Measurements from ENCODE around the gene UTP11.

UTP11 gene

GRCh38 chr1:37994886-37995566 is 17.5 kb upstream of the UTP11 start:
- peaks cover 5 to 57% (median 42%) of the 10 kb centered on the region in 5 donors for H3K4me1 ChIP-seq (ENCODE audit: control insufficient read depth in 5 of 5, insufficient read depth in 5 of 5, low read length in 5 of 5)
- H3K27ac ChIP-seq (ENCODE audit: low read depth, low read length), result peak overlapping the region; percentile 23
- H3K9ac ChIP-seq (ENCODE audit: low read length in 5 of 5), result no peak overlapping the region
- peak overlapping the region in 2 of 5 donors; percentile 59 to 65 for H3K4me3 ChIP-seq (ENCODE audit: low read depth in 1 of 5, low read length in 5 of 5)
- H3K9me3 ChIP-seq (ENCODE audit: control insufficient read depth in 5 of 5, low read length in 5 of 5), result no peaks in the 10 kb centered on the region
- peaks cover 0 to 18% (median 4%) of the 10 kb centered on the region in 5 donors for H3K36me3 ChIP-seq (ENCODE audit: control insufficient read depth in 5 of 5, insufficient read depth in 5 of 5, low read length in 5 of 5)
- H3K27me3 ChIP-seq (ENCODE audit: control insufficient read depth in 5 of 5, insufficient read depth in 4 of 5, low read length in 5 of 5), result peaks cover 2 to 20% (median 15%) of the 10 kb centered on the region in 5 donors

GRCh38 chr1:37995751-37996345 is 16.7 kb upstream of the UTP11 start:
- Histone ChIP-seq H3K9ac (ENCODE audit: low read length in 5 of 5) (peak overlapping the region in 3 of 5 donors; percentile 35 to 71 (median 64)), H3K9me3 (ENCODE audit: control insufficient read depth in 5 of 5, low read length in 5 of 5) (no peaks in the 10 kb centered on the region), H3K4me1 (ENCODE audit: control insufficient read depth in 5 of 5, insufficient read depth in 5 of 5, low read length in 5 of 5) (peaks cover 13 to 59% (median 45%) of the 10 kb centered on the region in 5 donors), H3K4me3 (ENCODE audit: low read depth in 1 of 5, low read length in 5 of 5) (peak overlapping the region; percentile 42 to 65 (median 59)), H3K36me3 (ENCODE audit: control insufficient read depth in 5 of 5, insufficient read depth in 5 of 5, low read length in 5 of 5) (peaks cover 0 to 18% (median 4%) of the 10 kb centered on the region in 5 donors), H3K27ac (ENCODE audit: low read depth, low read length) (no peak overlapping the region), H3K27me3 (ENCODE audit: control insufficient read depth in 5 of 5, insufficient read depth in 4 of 5, low read length in 5 of 5) (peaks cover 2 to 28% (median 16%) of the 10 kb centered on the region in 5 donors)

- Histone ChIP-seq H3K27ac (ENCODE audit: low read depth, low read length) (no peak overlapping the region), H3K9ac (ENCODE audit: low read length in 5 of 5) (no peak overlapping the region), H3K4me1 (ENCODE audit: control insufficient read depth in 5 of 5, insufficient read depth in 5 of 5, low read length in 5 of 5) (peaks cover 16 to 70% (median 56%) of the 10 kb centered on the region in 5 donors)
Measured at GRCh38 chr1:37997256-37998088, 15.1 kb upstream of the UTP11 start.

GRCh38 chr1:37998089-37998808 is 14.3 kb upstream of the UTP11 start:
- Histone ChIP-seq H3K4me3 (ENCODE audit: low read depth in 1 of 5, low read length in 5 of 5) (peak overlapping the region in 1 of 5 donors; percentile 46), H3K9ac (ENCODE audit: low read length in 5 of 5) (peak overlapping the region in 1 of 5 donors; percentile 38), H3K4me1 (ENCODE audit: control insufficient read depth in 5 of 5, insufficient read depth in 5 of 5, low read length in 5 of 5) (peaks cover 16 to 75% (median 56%) of the 10 kb centered on the region in 5 donors), H3K36me3 (ENCODE audit: control insufficient read depth in 5 of 5, insufficient read depth in 5 of 5, low read length in 5 of 5) (peaks cover 0 to 18% (median 4%) of the 10 kb centered on the region in 5 donors), H3K27me3 (ENCODE audit: control insufficient read depth in 5 of 5, insufficient read depth in 4 of 5, low read length in 5 of 5) (peaks cover 2 to 28% (median 16%) of the 10 kb centered on the region in 5 donors), H3K9me3 (ENCODE audit: control insufficient read depth in 5 of 5, low read length in 5 of 5) (no peaks in the 10 kb centered on the region), H3K27ac (ENCODE audit: low read depth, low read length) (no peak overlapping the region)

More at GRCh38 chr1:37997256-37998088, 15.1 kb upstream of the UTP11 start:
- H3K27me3 ChIP-seq (ENCODE audit: control insufficient read depth in 5 of 5, insufficient read depth in 4 of 5, low read length in 5 of 5), result peaks cover 2 to 28% (median 16%) of the 10 kb centered on the region in 5 donors
- H3K36me3 ChIP-seq (ENCODE audit: control insufficient read depth in 5 of 5, insufficient read depth in 5 of 5, low read length in 5 of 5), result peaks cover 0 to 18% (median 4%) of the 10 kb centered on the region in 5 donors
- H3K4me3 ChIP-seq (ENCODE audit: low read depth in 1 of 5, low read length in 5 of 5), result no peak overlapping the region
- H3K9me3 ChIP-seq (ENCODE audit: control insufficient read depth in 5 of 5, low read length in 5 of 5), result no peaks in the 10 kb centered on the region

GRCh38 chr1:37998913-37999429 is 13.6 kb upstream of the UTP11 start:
- peaks cover 0 to 18% (median 4%) of the 10 kb centered on the region in 5 donors for H3K36me3 ChIP-seq (ENCODE audit: control insufficient read depth in 5 of 5, insufficient read depth in 5 of 5, low read length in 5 of 5)
- H3K9ac ChIP-seq (ENCODE audit: low read length in 5 of 5), result peak overlapping the region in 1 of 5 donors; percentile 38
- no peaks in the 10 kb centered on the region for H3K9me3 ChIP-seq (ENCODE audit: control insufficient read depth in 5 of 5, low read length in 5 of 5)
- peaks cover 2 to 32% (median 19%) of the 10 kb centered on the region in 5 donors for H3K27me3 ChIP-seq (ENCODE audit: control insufficient read depth in 5 of 5, insufficient read depth in 4 of 5, low read length in 5 of 5)
- peak overlapping the region; percentile 78 for H3K27ac ChIP-seq (ENCODE audit: low read depth, low read length)
- peak overlapping the region in 3 of 5 donors; percentile 2 to 46 (median 13) for H3K4me3 ChIP-seq (ENCODE audit: low read depth in 1 of 5, low read length in 5 of 5)
- H3K4me1 ChIP-seq (ENCODE audit: control insufficient read depth in 5 of 5, insufficient read depth in 5 of 5, low read length in 5 of 5), result peaks cover 16 to 82% (median 61%) of the 10 kb centered on the region in 5 donors

GRCh38 chr1:37999430-38000232 is 12.9 kb upstream of the UTP11 start:
- Histone ChIP-seq H3K9me3 (ENCODE audit: control insufficient read depth in 5 of 5, low read length in 5 of 5) (no peaks in the 10 kb centered on the region), H3K4me3 (ENCODE audit: low read depth in 1 of 5, low read length in 5 of 5) (peak overlapping the region in 4 of 5 donors; percentile 13 to 39 (median 19)), H3K36me3 (ENCODE audit: control insufficient read depth in 5 of 5, insufficient read depth in 5 of 5, low read length in 5 of 5) (peaks cover 0 to 18% (median 4%) of the 10 kb centered on the region in 5 donors), H3K27me3 (ENCODE audit: control insufficient read depth in 5 of 5, insufficient read depth in 4 of 5, low read length in 5 of 5) (peaks cover 2 to 38% (median 24%) of the 10 kb centered on the region in 5 donors), H3K27ac (ENCODE audit: low read depth, low read length) (peak overlapping the region; percentile 78), H3K4me1 (ENCODE audit: control insufficient read depth in 5 of 5, insufficient read depth in 5 of 5, low read length in 5 of 5) (peaks cover 16 to 89% (median 66%) of the 10 kb centered on the region in 5 donors), H3K9ac (ENCODE audit: low read length in 5 of 5) (peak overlapping the region in 3 of 5 donors; percentile 38 to 68 (median 38))

GRCh38 chr1:38000233-38000528 is 12.4 kb upstream of the UTP11 start:
- Histone ChIP-seq H3K9ac (ENCODE audit: low read length in 5 of 5) (peak overlapping the region in 3 of 5 donors; percentile 25 to 68 (median 38)), H3K36me3 (ENCODE audit: control insufficient read depth in 5 of 5, insufficient read depth in 5 of 5, low read length in 5 of 5) (peaks cover 0 to 18% (median 4%) of the 10 kb centered on the region in 5 donors), H3K9me3 (ENCODE audit: control insufficient read depth in 5 of 5, low read length in 5 of 5) (no peaks in the 10 kb centered on the region), H3K4me1 (ENCODE audit: control insufficient read depth in 5 of 5, insufficient read depth in 5 of 5, low read length in 5 of 5) (peaks cover 15 to 87% (median 65%) of the 10 kb centered on the region in 5 donors), H3K27me3 (ENCODE audit: control insufficient read depth in 5 of 5, insufficient read depth in 4 of 5, low read length in 5 of 5) (peaks cover 2 to 36% (median 26%) of the 10 kb centered on the region in 5 donors), H3K4me3 (ENCODE audit: low read depth in 1 of 5, low read length in 5 of 5) (peak overlapping the region in 4 of 5 donors; percentile 13 to 39 (median 19)), H3K27ac (ENCODE audit: low read depth, low read length) (peak overlapping the region; percentile 78)

GRCh38 chr1:38000529-38001455 is 11.7 kb upstream of the UTP11 start:
- Histone ChIP-seq H3K27ac (ENCODE audit: low read depth, low read length) (peak overlapping the region; percentile 78), H3K36me3 (ENCODE audit: control insufficient read depth in 5 of 5, insufficient read depth in 5 of 5, low read length in 5 of 5) (peaks cover 0 to 18% (median 4%) of the 10 kb centered on the region in 5 donors), H3K27me3 (ENCODE audit: control insufficient read depth in 5 of 5, insufficient read depth in 4 of 5, low read length in 5 of 5) (peaks cover 2 to 35% (median 28%) of the 10 kb centered on the region in 5 donors), H3K4me3 (ENCODE audit: low read depth in 1 of 5, low read length in 5 of 5) (peak overlapping the region in 2 of 5 donors; percentile 13 to 38), H3K9me3 (ENCODE audit: control insufficient read depth in 5 of 5, low read length in 5 of 5) (no peaks in the 10 kb centered on the region), H3K4me1 (ENCODE audit: control insufficient read depth in 5 of 5, insufficient read depth in 5 of 5, low read length in 5 of 5) (peaks cover 14 to 82% (median 60%) of the 10 kb centered on the region in 5 donors), H3K9ac (ENCODE audit: low read length in 5 of 5) (peak overlapping the region in 3 of 5 donors; percentile 47 to 68 (median 53))

Data from subcutaneous abdominal adipose tissue (tissue), 5 donors.